ENCODE data around the gene KIF15. TPM values are rescaled to one million over a fixed set of nuclear protein-coding genes. Genes with fewer than 3 reads are reported as not detected.

Gene KIF15
- total RNA-seq, 4 donors from 2014 or later: 0.85 to 32.2 (median 2.6) TPM

GRCh38 chr3:44885618-44886017, 124.0 kb downstream of the KIF15 start:
- H3K27ac ChIP-seq: no peak overlapping the region
- no peaks in the 10 kb centered on the region for H3K36me3 ChIP-seq
- DNase-seq: no peak
- no peaks in the 10 kb centered on the region for H3K27me3 ChIP-seq
- H3K9me3 ChIP-seq: no peaks in the 10 kb centered on the region
- no peak overlapping the region for H3K4me3 ChIP-seq
- H3K4me1 ChIP-seq: no peaks in the 10 kb centered on the region
- TF ChIP-seq POLR2A (IDR thresholded peaks at IDR 0.05) (no peak), CTCF (IDR thresholded peaks at IDR 0.05) (no peak)

GRCh38 chr3:44886561-44886960, 125.0 kb downstream of the KIF15 start:
- no peaks in the 10 kb centered on the region for H3K27me3 ChIP-seq
- H3K36me3 ChIP-seq: no peaks in the 10 kb centered on the region
- H3K9me3 ChIP-seq: no peaks in the 10 kb centered on the region
- DNase-seq: no peak
- H3K4me1 ChIP-seq: no peaks in the 10 kb centered on the region
- TF ChIP-seq CTCF (IDR thresholded peaks at IDR 0.05) (no peak), POLR2A (IDR thresholded peaks at IDR 0.05) (no peak)
- no peak overlapping the region for H3K4me3 ChIP-seq
- no peak overlapping the region for H3K27ac ChIP-seq

- Histone ChIP-seq H3K36me3 (no peaks in the 10 kb centered on the region), H3K4me3 (no peak overlapping the region), H3K9me3 (no peaks in the 10 kb centered on the region), H3K27me3 (no peaks in the 10 kb centered on the region), H3K27ac (no peak overlapping the region), H3K4me1 (no peaks in the 10 kb centered on the region)
- TF ChIP-seq CTCF (IDR thresholded peaks at IDR 0.05) (no peak), POLR2A (IDR thresholded peaks at IDR 0.05) (no peak)
- DNase-seq: no peak
These were observed 125.5 kb downstream of the KIF15 start for GRCh38 chr3:44887101-44887500.

- TF ChIP-seq CTCF (IDR thresholded peaks at IDR 0.05) (no peak), POLR2A (IDR thresholded peaks at IDR 0.05) (no peak)
- Histone ChIP-seq H3K4me3 (no peak overlapping the region), H3K36me3 (no peaks in the 10 kb centered on the region), H3K27ac (no peak overlapping the region), H3K9me3 (no peaks in the 10 kb centered on the region), H3K4me1 (no peaks in the 10 kb centered on the region), H3K27me3 (no peaks in the 10 kb centered on the region)
- no peak for DNase-seq
These were observed 128.7 kb downstream of the KIF15 start for GRCh38 chr3:44890258-44890657.

- H3K4me3 ChIP-seq: no peak overlapping the region
- H3K36me3 ChIP-seq: no peaks in the 10 kb centered on the region
- no peak for TF ChIP-seq CTCF (IDR thresholded peaks at IDR 0.05)
- TF ChIP-seq POLR2A (IDR thresholded peaks at IDR 0.05): no peak
- no peak overlapping the region for H3K27ac ChIP-seq
- H3K9me3 ChIP-seq: no peaks in the 10 kb centered on the region
- no peaks in the 10 kb centered on the region for H3K4me1 ChIP-seq
- no peak for DNase-seq
- no peaks in the 10 kb centered on the region for H3K27me3 ChIP-seq
These were observed 129.3 kb downstream of the KIF15 start for GRCh38 chr3:44890852-44891251.

GRCh38 chr3:44892689-44893088, 131.1 kb downstream of the KIF15 start:
- Histone ChIP-seq H3K4me3 (no peak overlapping the region), H3K27me3 (no peaks in the 10 kb centered on the region), H3K9me3 (no peaks in the 10 kb centered on the region), H3K27ac (no peak overlapping the region), H3K4me1 (no peaks in the 10 kb centered on the region), H3K36me3 (no peaks in the 10 kb centered on the region)
- no peak for TF ChIP-seq CTCF (IDR thresholded peaks at IDR 0.05)
- TF ChIP-seq POLR2A (IDR thresholded peaks at IDR 0.05): no peak
- no peak for DNase-seq
